ENCODE data around the gene ZP1. TPM values are rescaled to one million over a fixed set of nuclear protein-coding genes. Genes with fewer than 3 reads are reported as not detected.
A peak's percentile ranks its signal among the peaks of the same experiment; 100 is the strongest.

ZP1 gene
- total RNA-seq, 1 experiment from 2014 or later = not detected

DNA sequence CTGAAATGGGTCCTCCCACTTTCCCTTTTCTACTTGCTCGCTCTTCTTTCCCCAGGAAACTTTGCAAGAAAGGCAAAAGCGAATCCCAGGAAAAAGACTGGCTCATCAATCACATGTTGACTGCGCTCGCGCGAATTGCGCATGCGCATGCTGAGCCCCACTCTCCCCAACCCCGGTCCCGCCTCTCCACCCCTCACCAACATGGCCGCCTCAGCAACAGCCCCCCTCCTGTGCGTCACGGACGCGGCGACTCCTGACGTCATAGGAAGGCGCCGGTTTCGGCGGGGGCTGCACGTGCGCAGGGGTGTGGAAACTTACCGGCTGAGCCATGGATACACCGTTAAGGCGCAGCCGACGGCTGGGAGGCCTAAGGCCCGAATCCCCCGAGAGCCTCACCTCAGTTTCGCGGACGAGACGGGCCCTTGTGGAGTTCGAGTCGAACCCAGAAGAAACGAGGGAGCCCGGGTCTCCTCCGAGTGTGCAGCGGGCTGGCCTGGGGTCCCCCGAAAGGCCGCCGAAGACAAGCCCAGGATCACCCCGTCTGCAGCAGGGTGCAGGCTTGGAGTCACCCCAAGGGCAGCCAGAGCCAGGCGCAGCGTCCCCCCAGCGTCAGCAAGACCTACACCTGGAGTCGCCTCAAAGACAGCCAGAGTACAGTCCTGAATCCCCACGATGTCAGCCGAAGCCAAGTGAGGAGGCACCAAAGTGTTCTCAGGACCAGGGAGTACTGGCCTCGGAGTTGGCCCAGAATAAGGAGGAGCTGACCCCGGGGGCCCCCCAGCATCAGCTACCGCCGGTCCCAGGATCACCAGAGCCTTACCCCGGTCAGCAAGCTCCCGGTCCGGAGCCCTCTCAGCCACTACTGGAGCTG lies 25.3 kb upstream of the ZP1 start, which contains the start of gene CCDC86:
Gene CCDC86 (plus strand): TSS at position 317 of the 871 bp plus-strand sequence. CDS start 12 bp downstream, at position 329.
- no peaks in the 10 kb centered on the region for H3K27me3 ChIP-seq (replicated peaks; ENCODE audit: control insufficient read depth, insufficient read depth, low read length)
- Mint-ChIP-seq H3K27me3 (ENCODE audit: insufficient read depth, unreplicated experiment) (no peaks in the 10 kb centered on the region), H3K4me1 (ENCODE audit: low read depth, unreplicated experiment) (peaks cover 31% of the 10 kb centered on the region), H3K9me3 (ENCODE audit: unreplicated experiment) (no peaks in the 10 kb centered on the region), H3K36me3 (ENCODE audit: insufficient read depth, unreplicated experiment) (peaks cover 43% of the 10 kb centered on the region), H3K4me3 (ENCODE audit: unreplicated experiment) (peak within 1 kb of the TSS; percentile 69), H3K27ac (ENCODE audit: unreplicated experiment) (peak within 1 kb of the TSS; percentile 71)
- H3K36me3 ChIP-seq (ENCODE audit: control insufficient read depth, insufficient read depth, low read length) = no peaks in the 10 kb centered on the region
- peak; percentile 98 for DNase-seq
- H3K4me1 ChIP-seq = peaks cover 16% of the 10 kb centered on the region
- H3K9me3 ChIP-seq = no peaks in the 10 kb centered on the region
- peak within 1 kb of the TSS; percentile 94 for H3K4me3 ChIP-seq (ENCODE audit: low read depth, low read length)
- ChIA-PET CTCF (interaction anchor here (0.6 to 1.2 kb wide), 3 partner anchors 9 to 46 kb away, joined by 3 to 4 read pairs (median 4); no protein-coding TSS in a partner anchor), POLR2A (interaction anchor here (0.6 kb wide), 1 partner anchor 1081 kb away, joined by 5 read pairs; no protein-coding TSS in a partner anchor)
- TF ChIP-seq, protein P1, sequence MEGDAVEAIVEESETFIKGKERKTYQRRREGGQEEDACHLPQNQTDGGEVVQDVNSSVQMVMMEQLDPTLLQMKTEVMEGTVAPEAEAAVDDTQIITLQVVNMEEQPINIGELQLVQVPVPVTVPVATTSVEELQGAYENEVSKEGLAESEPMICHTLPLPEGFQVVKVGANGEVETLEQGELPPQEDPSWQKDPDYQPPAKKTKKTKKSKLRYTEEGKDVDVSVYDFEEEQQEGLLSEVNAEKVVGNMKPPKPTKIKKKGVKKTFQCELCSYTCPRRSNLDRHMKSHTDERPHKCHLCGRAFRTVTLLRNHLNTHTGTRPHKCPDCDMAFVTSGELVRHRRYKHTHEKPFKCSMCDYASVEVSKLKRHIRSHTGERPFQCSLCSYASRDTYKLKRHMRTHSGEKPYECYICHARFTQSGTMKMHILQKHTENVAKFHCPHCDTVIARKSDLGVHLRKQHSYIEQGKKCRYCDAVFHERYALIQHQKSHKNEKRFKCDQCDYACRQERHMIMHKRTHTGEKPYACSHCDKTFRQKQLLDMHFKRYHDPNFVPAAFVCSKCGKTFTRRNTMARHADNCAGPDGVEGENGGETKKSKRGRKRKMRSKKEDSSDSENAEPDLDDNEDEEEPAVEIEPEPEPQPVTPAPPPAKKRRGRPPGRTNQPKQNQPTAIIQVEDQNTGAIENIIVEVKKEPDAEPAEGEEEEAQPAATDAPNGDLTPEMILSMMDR (IDR thresholded peaks at IDR 0.05; ENCODE audit: insufficient read depth in 1 of 2, low read depth in 1 of 2, low read length in 1 of 2, severe bottlenecking in 1 of 2, unreplicated experiment in 1 of 2) = no peak
- intact Hi-C loops (cut with micrococcal nuclease; ENCODE audit: unreplicated experiment) = no loop called here
- BruUV-seq (replicated peaks) = TSS peak; percentile 51

- POLR2A ChIA-PET = interaction anchor here (0.6 kb wide), 1 partner anchor 1080 kb away, joined by 5 read pairs; no protein-coding TSS in a partner anchor
- Mint-ChIP-seq H3K27me3 (ENCODE audit: insufficient read depth, unreplicated experiment) (no peaks in the 10 kb centered on the region), H3K36me3 (ENCODE audit: insufficient read depth, unreplicated experiment) (peaks cover 51% of the 10 kb centered on the region), H3K27ac (ENCODE audit: unreplicated experiment) (peak overlapping the region; percentile 71), H3K4me1 (ENCODE audit: low read depth, unreplicated experiment) (peaks cover 31% of the 10 kb centered on the region), H3K9me3 (ENCODE audit: unreplicated experiment) (no peaks in the 10 kb centered on the region), H3K4me3 (ENCODE audit: unreplicated experiment) (peak overlapping the region; percentile 69)
- no TSS peak for BruUV-seq (replicated peaks)
- H3K9me3 ChIP-seq = no peaks in the 10 kb centered on the region
- TF ChIP-seq, protein P1 (IDR thresholded peaks at IDR 0.05; ENCODE audit: insufficient read depth in 1 of 2, low read depth in 1 of 2, low read length in 1 of 2, severe bottlenecking in 1 of 2, unreplicated experiment in 1 of 2) = no peak
- CTCF ChIA-PET = interaction anchor here (0.6 to 1.2 kb wide), 3 partner anchors 8 to 45 kb away, joined by 3 to 4 read pairs (median 4); no protein-coding TSS in a partner anchor
- peak overlapping the region; percentile 94 for H3K4me3 ChIP-seq (ENCODE audit: low read depth, low read length)
- H3K27me3 ChIP-seq (replicated peaks; ENCODE audit: control insufficient read depth, insufficient read depth, low read length) = no peaks in the 10 kb centered on the region
- intact Hi-C loops (cut with micrococcal nuclease; ENCODE audit: unreplicated experiment) = loop anchor here (1.0 kb wide), 1 partner anchor 9 kb away; no protein-coding TSS in a partner anchor
- DNase-seq = no peak
- peaks cover 16% of the 10 kb centered on the region for H3K4me1 ChIP-seq
- H3K36me3 ChIP-seq (ENCODE audit: control insufficient read depth, insufficient read depth, low read length) = no peaks in the 10 kb centered on the region
Observed at GRCh38 chr11:60842668-60843600, 24.4 kb upstream of the ZP1 start.
